ENCODE measurements around the gene CTRB1.

GRCh38 chr16:75238132-75238852 is 19.5 kb downstream of the CTRB1 start:
- no peak for TF ChIP-seq CTCF (IDR thresholded peaks at IDR 0.05)
- no peak for TF ChIP-seq POLR2A (IDR thresholded peaks at IDR 0.05)
